K562 (cell line): ENCODE results near the gene DNAAF9. TPM values are rescaled to one million over a fixed set of nuclear protein-coding genes. Genes with fewer than 3 reads are reported as not detected.

Source experiments
- ATAC-seq: fragments of 200-7000 bp; cut with Tn5 transposase; 3 replicates; pipeline ENCODE4 v1.9.1; 2020; ENCODE audit warnings: moderate library complexity
- Bru-seq: library from RNA; stranded (reverse); fragments of 400-500 nt; gene quantifications from one replicate; lab custom pipeline; 2021; lab: Mats Ljungman, UMichigan
- BruChase-seq, 2 experiments: library from RNA; stranded (reverse); fragments of 400-500 nt; gene quantifications; one replicate each; lab custom pipeline; 2021; lab: Mats Ljungman, UMichigan
- BruUV-seq: library from RNA; stranded (reverse); fragments of 400-500 nt; replicated peaks from 2 replicates; lab custom pipeline; 2021; lab: Mats Ljungman, UMichigan
- CTCF ChIA-PET: fragments of 300-600 bp; formaldehyde crosslinking; extraction: SDS; loops from one replicate; lab custom pipeline; 2021; ENCODE audit warnings: low intra/inter-chr PET ratio; lab: Yijun Ruan, JAX
- POLR2A ChIA-PET: fragments of 300-600, 350-650 bp; sonication (Branson Sonifier 250); formaldehyde crosslinking; extraction: SDS; loops from one replicate; lab custom pipeline; 2021; ENCODE audit warnings: antibody characterized with exemption, inconsistent platforms; lab: Yijun Ruan, JAX
- DNase-seq, 4 experiments: peaks; one replicate each; pipeline versions ENCODE4 v3.0.0 to v3.0.0-alpha.2; 2011 to 2018; ENCODE audit warnings: low spot score in 3 of 4, mixed read lengths in 3 of 4; ENCODE audit errors: extremely low read depth in 1 of 4
- FAIRE-seq: peaks from 2 replicates; lab custom pipeline; 2011; peaks lifted over from hg19 to GRCh38; lab: Jason Lieb, UNC
- H2AFZ ChIP-seq: 2 replicates; pipeline ENCODE4 v1.6.0; 2011; ENCODE audit warnings: low read depth, low read length, control low read depth, inconsistent platforms
- H3K27ac ChIP-seq: fragments of 200-600 bp; 3 replicates; pipeline ENCODE4 v1.8.0; 2011; ENCODE audit warnings: low read depth, mild to moderate bottlenecking, control low read depth, inconsistent platforms, low read length, moderate library complexity, mixed read lengths; ENCODE audit errors: extremely low read depth
- H3K27me3 ChIP-seq, 2 experiments: fragments of 300-600 bp in 1 of 2; 2 replicates in 1 of 2; 3 replicates in 1 of 2; pipeline versions ENCODE4 v1.6.0 to v1.8.0; 2011; ENCODE audit warnings: inconsistent platforms in 2 of 2, low read length in 2 of 2, mild to moderate bottlenecking in 1 of 2, mixed read lengths in 1 of 2, moderate library complexity in 1 of 2; ENCODE audit not compliant: control insufficient read depth in 2 of 2, insufficient read depth in 2 of 2
- H3K36me3 ChIP-seq: fragments of 300-600 bp; 3 replicates; pipeline ENCODE4 v1.8.0; 2011; ENCODE audit warnings: mild to moderate bottlenecking, low read length, inconsistent platforms; ENCODE audit not compliant: control insufficient read depth, insufficient read depth
- H3K4me1 ChIP-seq, 2 experiments: fragments of 200-600 bp in 1 of 2; replicated peaks in 1 of 2; 2 replicates in 1 of 2; 3 replicates in 1 of 2; pipeline versions ENCODE4 v1.5.1 to v1.8.0; 2011; ENCODE audit warnings: inconsistent platforms in 2 of 2, low read length in 2 of 2, mild to moderate bottlenecking in 1 of 2, mixed read lengths in 1 of 2, moderate library complexity in 1 of 2; ENCODE audit not compliant: control insufficient read depth in 2 of 2, insufficient read depth in 2 of 2
- H3K4me2 ChIP-seq: 2 replicates; pipeline ENCODE4 v1.6.1; 2011; ENCODE audit warnings: low read length, control low read depth, inconsistent platforms, mixed read lengths; ENCODE audit not compliant: insufficient read depth
- H3K4me3 ChIP-seq: fragments of 200-600 bp; sonication (generic), shearing (Covaris generic); 2 replicates; pipeline ENCODE4 v1.5.1; 2016; ENCODE audit warnings: control low read depth, inconsistent platforms
- H3K79me2 ChIP-seq: fragments of 200-600 bp; 3 replicates; pipeline ENCODE4 v1.8.0; 2011; ENCODE audit warnings: low read length, inconsistent platforms; ENCODE audit not compliant: control insufficient read depth, insufficient read depth
- H3K9ac ChIP-seq, 2 experiments: 2 replicates each; pipeline versions ENCODE4 v1.6.0 to v1.6.1; 2011; ENCODE audit warnings: low read depth in 2 of 2, low read length in 2 of 2, control low read depth in 1 of 2, inconsistent platforms in 1 of 2, mild to moderate bottlenecking in 1 of 2, mixed read lengths in 1 of 2; ENCODE audit not compliant: insufficient read depth in 1 of 2
- H3K9me1 ChIP-seq: one replicate; pipeline ENCODE4 v1.6.0; 2011; ENCODE audit warnings: inconsistent platforms, mild to moderate bottlenecking, low read length, moderate library complexity; ENCODE audit not compliant: control insufficient read depth, insufficient read depth
- H3K9me3 ChIP-seq: replicated peaks from 2 replicates; pipeline ENCODE4 v1.5.1; 2011; ENCODE audit warnings: low read depth, low read length, inconsistent platforms; ENCODE audit not compliant: control insufficient read depth, insufficient read depth
- H4K20me1 ChIP-seq: replicated peaks from 2 replicates; pipeline ENCODE4 v1.6.1; 2011; ENCODE audit warnings: low read length, inconsistent platforms, mixed read lengths; ENCODE audit not compliant: control insufficient read depth, insufficient read depth
- CHD4 ChIP-seq: fragments of 200-600 bp; sonication (generic); IDR thresholded peaks from 3 replicates; pipeline ENCODE4 v1.6.1; 2012; ENCODE audit warnings: low read depth, mild to moderate bottlenecking, mixed read lengths, low read length, inconsistent platforms; ENCODE audit not compliant: insufficient read depth, insufficient replicate concordance, poor library complexity, severe bottlenecking
- GABPA ChIP-seq: fragments of 200-800 bp; sonication (Bioruptor generic); conservative IDR thresholded peaks from 2 replicates; pipeline ENCODE4 v1.6.1; 2016; ENCODE audit warnings: low read depth, missing genetic modification characterization, missing compliant biosample characterization
- IFI16 ChIP-seq: fragments of 250-450 bp; sonication (Bioruptor Pico); IDR thresholded peaks from 2 replicates; pipeline ENCODE4 v2.1.2; 2022; ENCODE audit warnings: mild to moderate bottlenecking, inconsistent platforms
- KHSRP ChIP-seq: fragments of 450-650 bp; IDR thresholded peaks from 2 replicates; pipeline ENCODE4 v1.6.1; 2017
- L3MBTL2 ChIP-seq: fragments of 450-650 bp; IDR thresholded peaks from 2 replicates; pipeline ENCODE4 v1.6.1; 2016; ENCODE audit warnings: mild to moderate bottlenecking, moderate library complexity
- MCM3 ChIP-seq: fragments of 450-650 bp; IDR thresholded peaks from 2 replicates; pipeline ENCODE4 v1.6.1; 2016
- POLR2B ChIP-seq: fragments of 450-650 bp; IDR thresholded peaks from 2 replicates; pipeline ENCODE4 v1.6.1; 2018; ENCODE audit warnings: low read depth; ENCODE audit not compliant: partially characterized antibody
- PRPF4 ChIP-seq: fragments of 200-400 bp; formaldehyde crosslinking; IDR thresholded peaks from one replicate; pipeline ENCODE4 v1.6.1; 2017; ENCODE audit warnings: low read length, low read depth, mild to moderate bottlenecking; ENCODE audit not compliant: insufficient read depth, poor library complexity, severe bottlenecking
- SAP30 ChIP-seq: fragments of 200-600 bp; sonication (generic); IDR thresholded peaks from 2 replicates; pipeline ENCODE4 v1.6.1; 2012; ENCODE audit warnings: borderline replicate concordance, low read depth, mild to moderate bottlenecking, moderate library complexity, low read length, control low read depth, inconsistent platforms; ENCODE audit not compliant: insufficient read depth, poor library complexity, severe bottlenecking
- YY1 ChIP-seq, 3 experiments: IDR thresholded peaks; 2 replicates each; pipeline ENCODE4 v1.6.1; 2011; ENCODE audit warnings: low read length in 2 of 3, mild to moderate bottlenecking in 2 of 3, moderate library complexity in 2 of 3, borderline replicate concordance in 1 of 3, control low read depth in 1 of 3, low read depth in 1 of 3; ENCODE audit not compliant: insufficient read depth in 3 of 3, insufficient replicate concordance in 2 of 3, control insufficient read depth in 1 of 3, insufficient read length in 1 of 3; ENCODE audit errors: extremely low read depth in 1 of 3
- ZEB2 ChIP-seq: fragments of 450-650 bp; IDR thresholded peaks from 2 replicates; pipeline ENCODE4 v1.6.1; 2016
- ZNF133 ChIP-seq: fragments of 250-450 bp; sonication (Bioruptor Pico); IDR thresholded peaks from 2 replicates; pipeline ENCODE4 v1.4.0; 2020; ENCODE audit warnings: mild to moderate bottlenecking
- ZNF175 ChIP-seq: fragments of 200-800 bp; sonication (Bioruptor generic); IDR thresholded peaks from 2 replicates; pipeline ENCODE4 v1.6.1; 2016; ENCODE audit warnings: low read depth, mild to moderate bottlenecking, missing genetic modification characterization, missing compliant biosample characterization
- ZNF354B ChIP-seq: fragments of 250-450 bp; sonication (Bioruptor Pico); IDR thresholded peaks from 2 replicates; pipeline ENCODE4 v1.4.0; 2020
- ZZZ3 ChIP-seq: fragments of 450-650 bp; IDR thresholded peaks from 2 replicates; pipeline ENCODE4 v1.6.1; 2016; ENCODE audit warnings: antibody characterized with exemption, mild to moderate bottlenecking, moderate library complexity
- WGBS: fragments of 100-300 bp; shearing (Covaris generic); methylation state at CpG from one replicate; pipeline ENCODE4 v1.1.6; 2016; ENCODE audit warnings: low coverage, mixed read lengths; ENCODE audit not compliant: insufficient coverage; ENCODE audit errors: missing lambda C conversion rate; 5-methylcytosine and 5-hydroxymethylcytosine counted together
- in situ Hi-C: fragments of 300-500 bp; cut with MboI; formaldehyde crosslinking; loops from 4 replicates; pipeline ENCODE4 v1.15.0; 2018; ENCODE audit warnings: inconsistent platforms, mixed read lengths
- intact Hi-C: fragments of 100-400 bp; cut with micrococcal nuclease; formaldehyde crosslinking; loops from 2 replicates; pipeline ENCODE4 v1.14.2; 2022
- long read RNA-seq, 3 experiments: library from polyadenylated mRNA in 2 of 3; library from RNA in 1 of 3; unstranded in 2 of 3; stranded (forward) in 1 of 3; transcript quantifications; one replicate each; pipeline ENCODE4 v2.0.0, GENCODE V29; 2019 to 2022
- polyA minus RNA-seq, 3 experiments: library from RNA; depleted of rRNA, polyadenylated mRNA; stranded (reverse); fragments of >200 nt; gene quantifications; 2 replicates each; pipeline ENCODE4 v1.2.3, GENCODE V29; 2011
- polyA plus RNA-seq, 8 experiments: library from polyadenylated mRNA; depleted of rRNA in 4 of 8; stranded (reverse) in 5 of 8; unstranded in 3 of 8; fragments of >200 nt; fragmentation: Nextera tagmentation in 2 of 8; fragmentation: Illumina TruSeq in 1 of 8; extraction: Ambion mirVana in 2 of 8; extraction: Trizol in 1 of 8; gene quantifications; 2 replicates each; pipeline versions ENCODE4 v1.2.1 to v1.2.3, GENCODE V29; 2011 to 2014; ENCODE audit warnings: inconsistent platforms in 1 of 8, missing spikeins in 1 of 8
- total RNA-seq, 7 experiments: library from RNA; depleted of rRNA in 6 of 7; stranded (reverse); fragments of >200 nt in 6 of 7; fragmentation: Illumina TruSeq in 2 of 7; extraction: Trizol in 2 of 7; gene quantifications; 2 replicates each; pipeline versions ENCODE4 v1.2.1 to v1.2.3, GENCODE V29; 2011 to 2021; ENCODE audit warnings: low replicate concordance in 1 of 7

Gene DNAAF9
- total RNA-seq (2011; cell fraction: chromatin; rRNA removed; ENCODE audit: low replicate concordance) = 17.2 and 19.7 TPM in 2 replicates
- 7.3 and 8.0 TPM in 2 replicates for total RNA-seq (2011; cell fraction: nucleolus; rRNA removed)
- total RNA-seq (2011; cell fraction: nucleoplasm; rRNA removed) = 9.3 and 9.8 TPM in 2 replicates
- total RNA-seq (2014; rRNA removed) (1.3 and 1.5 TPM in 2 replicates), total RNA-seq (2014; rRNA removed; fragmentation: Illumina TruSeq; extraction: Trizol) (2.1 and 2.6 TPM in 2 replicates), total RNA-seq (2015; rRNA removed; fragmentation: Illumina TruSeq; extraction: Trizol) (2.2 and 2.3 TPM in 2 replicates), total RNA-seq (2021) (2.5 and 2.9 TPM in 2 replicates), polyA plus RNA-seq (2011; rRNA removed) (2.7 and 4.1 TPM in 2 replicates), polyA plus RNA-seq (2014; fragmentation: Illumina TruSeq; extraction: Trizol) (1.9 and 2.2 TPM in 2 replicates), polyA plus RNA-seq (2014; fragmentation: Nextera tagmentation; extraction: Ambion mirVana) (under 1 TPM; 0.42 to 0.49 TPM), polyA plus RNA-seq (2014; rRNA removed) (1.7 and 1.8 TPM in 2 replicates), polyA minus RNA-seq (2011; rRNA and poly(A)+ RNA removed) (4.9 and 8.1 TPM in 2 replicates), Bru-seq, nascent RNA (percentile 57 among the genes with signal in this experiment), BruChase-seq, experiment 1, labeled RNA remaining after a 2-hour chase (percentile 63 among the genes with signal in this experiment), BruChase-seq, experiment 2, labeled RNA remaining after a 6-hour chase (percentile 63 among the genes with signal in this experiment)
- polyA plus RNA-seq (2011; cell fraction: cytosol; rRNA removed) = 1.3 and 2.9 TPM in 2 replicates
- 5.8 and 9.1 TPM in 2 replicates for polyA plus RNA-seq (2011; cell fraction: nucleus; rRNA removed)
- 1.8 and 2.8 TPM in 2 replicates for polyA plus RNA-seq (2012)
- 1.9 and 4.6 TPM in 2 replicates for polyA minus RNA-seq (2011; cell fraction: cytosol; rRNA and poly(A)+ RNA removed)
- 3.9 and 8.2 TPM in 2 replicates for polyA minus RNA-seq (2011; cell fraction: nucleus; rRNA and poly(A)+ RNA removed)
- long read RNA-seq, experiment 1, partial matches to known transcripts = 3 of 11 reads
- long read RNA-seq, experiment 1, other reads (novel, unspliced or antisense) = 8 of 11 reads
- long read RNA-seq, experiment 2, partial matches to known transcripts = 1 of 3 reads
- long read RNA-seq, experiment 2, other reads (novel, unspliced or antisense) = 2 of 3 reads
- long read RNA-seq, experiment 3, partial matches to known transcripts = 1 of 1 reads
- long read RNA-seq, experiment 3, other reads (novel, unspliced or antisense) = 0 of 1 reads

DNA sequence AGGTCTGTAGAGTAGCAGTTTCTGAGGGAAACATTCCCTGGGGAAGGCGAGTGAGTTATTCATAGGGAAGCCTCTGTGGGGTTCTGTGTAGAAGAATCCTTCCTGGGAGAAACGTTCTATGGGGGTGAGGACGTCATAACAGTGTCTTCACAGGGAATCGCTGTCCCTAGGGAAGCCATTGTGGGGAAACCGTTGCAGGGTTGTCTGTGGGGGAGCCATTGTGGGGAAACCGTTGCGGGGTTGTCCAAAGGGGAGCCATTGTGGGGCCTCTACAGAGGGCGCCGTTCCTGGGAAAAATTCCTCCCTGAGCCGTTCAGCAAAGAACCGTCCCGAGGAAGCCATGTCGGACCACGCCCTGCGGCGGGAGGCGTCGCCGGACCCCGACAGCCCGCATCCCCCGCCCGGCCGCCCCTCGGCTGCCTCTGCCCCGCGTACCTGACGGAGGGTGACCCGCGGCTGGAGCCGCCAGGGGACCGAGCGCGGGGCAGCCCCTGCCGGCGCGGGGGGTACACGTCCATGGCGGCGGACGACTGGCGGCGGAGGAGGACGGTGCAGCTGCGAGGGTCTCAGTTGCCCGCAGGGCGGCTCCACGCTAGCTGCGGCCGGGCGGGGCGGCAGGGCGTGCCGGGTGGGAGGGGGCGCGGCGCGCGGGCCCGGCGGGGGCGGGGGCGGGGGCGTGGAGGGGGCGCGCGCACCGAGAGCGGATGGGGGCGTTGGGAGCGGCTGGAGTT lies at the start of gene DNAAF9:
DNAAF9 (minus strand) TSS at position 630 of the 731 bp plus-strand sequence; CDS start at position 518, 112 bp downstream.
- POLR2A ChIA-PET = interaction anchor here (1.0 kb wide), 1 partner anchor 8 kb away, joined by 3 read pairs; no protein-coding TSS in a partner anchor
- TF ChIP-seq ZZZ3 = no peak
- peak; percentile 44; the same call in 1 of the 2 replicates for TF ChIP-seq GABPA (tag)
- no peak for TF ChIP-seq PRPF4
- TF ChIP-seq SAP30 = no peak
- TF ChIP-seq L3MBTL2 = no peak
- no peak for TF ChIP-seq POLR2B
- TF ChIP-seq IFI16 (CRISPR knock-in tag) = no peak
- TF ChIP-seq MCM3 = no peak
- peak; percentile 10 to 75 (median 57) for TF ChIP-seq YY1 (IDR thresholded peaks at IDR 0.05; ENCODE audit: borderline replicate concordance in 1 of 3, control insufficient read depth in 1 of 3, extremely low read depth in 1 of 3, insufficient read depth in 3 of 3, insufficient read length in 1 of 3, insufficient replicate concordance in 2 of 3, low read depth in 1 of 3, low read length in 2 of 3)
- TF ChIP-seq ZEB2 = no peak
- no peak for TF ChIP-seq ZNF354B
- TF ChIP-seq KHSRP = no peak
- no peak for TF ChIP-seq ZNF175
- no peak for TF ChIP-seq CHD4
- TF ChIP-seq ZNF133 (CRISPR knock-in tag) = no peak

More for the DNA sequence above, at the start of gene DNAAF9:
- WGBS = 3% methylated on average over 22 of the region's 71 CpGs
- H3K79me2 ChIP-seq = peaks cover 15% of the 10 kb centered on the region
- no TSS peak for BruUV-seq
- peak within 1 kb of the TSS; percentile 72 for H3K27ac ChIP-seq
- no peaks in the 10 kb centered on the region for H3K9me1 ChIP-seq
- peaks cover 8 to 10% of the 10 kb centered on the region in 2 experiments; a peak in 4 of 5 replicates for H3K4me1 ChIP-seq
- CTCF ChIA-PET = interaction anchor here (0.6 kb wide), 1 partner anchor 23 kb away, joined by 5 read pairs; no protein-coding TSS in a partner anchor
- H2AFZ ChIP-seq = peak within 1 kb of the TSS; percentile 98
- no peaks in the 10 kb centered on the region for H3K36me3 ChIP-seq
- in situ Hi-C loops (no loop called here), intact Hi-C loops (no loop called here)
- ATAC-seq (peak; percentile 94), DNase-seq (peak; percentile 70 to 86 (median 84)), FAIRE-seq (no peak)
- H3K27me3 ChIP-seq = no peaks in the 10 kb centered on the region
- peak within 1 kb of the TSS; percentile 78 to 94 for H3K9ac ChIP-seq
- peak within 1 kb of the TSS; percentile 88 for H3K4me2 ChIP-seq
- peak within 1 kb of the TSS; percentile 80 for H3K4me3 ChIP-seq
- no peaks in the 10 kb centered on the region for H3K9me3 ChIP-seq
- no peaks in the 10 kb centered on the region for H4K20me1 ChIP-seq
